Measurements from ENCODE around the gene GSTO2.

The GSTO2 gene

GRCh38 chr10:104351919-104352318, 82.9 kb downstream of the GSTO2 start:
- no peak for TF ChIP-seq CTCF (IDR thresholded peaks at IDR 0.05; ENCODE audit: low read depth, low read length)

DNA sequence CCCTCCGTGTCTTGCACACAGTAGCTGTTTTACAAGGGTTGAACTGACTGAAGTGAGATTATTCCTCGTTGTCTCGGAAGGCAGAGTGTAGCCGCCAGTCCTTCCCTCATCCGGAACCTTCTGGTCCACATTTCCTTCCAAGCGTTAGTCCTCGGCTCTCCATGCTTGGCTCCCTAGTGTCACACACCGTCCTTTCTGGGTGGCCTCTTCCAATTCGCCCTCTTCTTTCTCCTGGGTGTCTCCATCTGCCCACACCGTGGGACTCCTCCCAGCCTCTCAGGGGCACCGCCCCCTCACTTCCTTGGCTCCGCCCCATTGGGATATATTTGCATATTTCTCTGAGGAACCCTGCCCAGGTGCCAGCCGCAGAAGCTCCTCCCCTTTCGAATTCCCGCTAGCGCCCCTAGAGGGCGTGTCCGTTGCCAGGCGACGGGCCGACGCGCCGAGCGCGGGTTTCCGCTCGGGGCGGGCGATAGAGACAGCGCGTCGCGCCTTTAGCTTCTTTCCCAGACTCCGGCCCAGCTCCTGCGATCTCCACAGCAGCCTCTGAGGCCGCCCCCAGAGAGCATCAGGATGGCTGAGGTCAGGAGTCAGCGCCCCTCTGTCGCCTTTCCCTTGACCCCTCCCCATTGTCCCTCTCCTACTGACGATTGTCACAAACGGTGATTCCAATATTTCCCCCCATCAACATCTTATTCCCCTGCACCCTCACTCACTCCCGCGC, 84.5 kb downstream of the GSTO2 start, which contains the start of gene CFAP58:
CFAP58 (plus strand) TSS at position 509 of the 724 bp plus-strand sequence; CDS start at position 574, 65 bp downstream.
- DNase-seq (ENCODE audit: extremely low read depth, low read depth) = no peak
- TF ChIP-seq CTCF (IDR thresholded peaks at IDR 0.05; ENCODE audit: low read depth, low read length) = peak; percentile 58

More at GRCh38 chr10:104351919-104352318, 82.9 kb downstream of the GSTO2 start:
- DNase-seq (ENCODE audit: extremely low read depth, low read depth) = no peak

Data from AG09319 (cell line).